Stimulated activated CD4-positive, alpha-beta T cell treated with anti-CD3 and anti-CD28 coated beads, Interleukin-4, amount 100 ng/mL, for 1 hour (primary cell): Measurements from ENCODE around the gene FOXO6.
"Not testable (repeated sequence)": the region's sequence is repeated elsewhere in the genome, so short reads cannot be mapped to it uniquely, and the experiment has no call there.

Experiments used
- DNase-seq: peaks from one replicate; pipeline ENCODE4 v3.0.0-alpha.2; 2020

Gene FOXO6

DNA sequence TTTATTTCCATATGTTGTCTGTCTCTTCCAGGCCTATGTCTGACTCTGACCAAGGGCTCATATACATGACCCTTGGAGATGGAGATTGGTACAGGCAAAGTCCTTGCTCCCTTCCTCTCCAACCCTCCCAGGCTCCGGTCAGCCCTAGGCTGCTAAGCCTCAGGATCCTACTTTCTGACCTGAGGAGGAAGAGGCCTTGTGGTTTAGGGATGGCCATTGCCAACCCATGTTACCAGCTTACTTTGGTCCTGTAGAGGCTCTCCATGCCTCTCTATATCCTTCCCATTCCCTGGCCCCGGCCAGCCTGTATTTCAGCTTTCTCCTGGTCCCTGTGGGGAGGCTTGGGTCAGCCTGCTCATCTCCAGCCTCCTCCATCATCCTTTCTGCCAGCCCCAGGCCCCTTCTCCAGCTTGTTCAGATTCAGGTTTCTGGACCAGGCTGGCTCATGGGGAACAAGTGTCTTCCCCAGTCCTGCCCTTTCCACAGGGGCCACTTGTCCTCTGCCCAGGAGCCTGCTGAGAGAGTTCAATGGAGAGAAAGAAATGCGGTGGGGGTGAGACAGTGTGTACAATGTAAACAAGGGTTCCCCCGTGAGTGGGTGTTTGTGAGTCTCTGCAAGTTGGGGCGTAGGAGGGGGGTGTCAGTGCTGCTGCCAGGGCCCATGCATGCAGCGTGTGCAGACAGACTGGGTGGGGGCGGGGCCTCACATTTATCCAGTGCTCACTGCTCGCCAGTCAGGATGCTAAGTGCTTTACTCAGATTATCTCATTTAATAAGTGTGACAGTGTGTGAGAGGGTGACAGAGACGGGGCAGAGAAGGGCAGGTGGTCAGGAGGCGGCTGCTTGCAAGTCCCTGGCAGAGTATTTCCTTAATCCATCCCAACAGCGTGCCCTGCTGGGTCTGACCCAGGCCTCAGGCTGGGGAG lies 31.3 kb upstream of the FOXO6 start:
- no peak for DNase-seq

DNA sequence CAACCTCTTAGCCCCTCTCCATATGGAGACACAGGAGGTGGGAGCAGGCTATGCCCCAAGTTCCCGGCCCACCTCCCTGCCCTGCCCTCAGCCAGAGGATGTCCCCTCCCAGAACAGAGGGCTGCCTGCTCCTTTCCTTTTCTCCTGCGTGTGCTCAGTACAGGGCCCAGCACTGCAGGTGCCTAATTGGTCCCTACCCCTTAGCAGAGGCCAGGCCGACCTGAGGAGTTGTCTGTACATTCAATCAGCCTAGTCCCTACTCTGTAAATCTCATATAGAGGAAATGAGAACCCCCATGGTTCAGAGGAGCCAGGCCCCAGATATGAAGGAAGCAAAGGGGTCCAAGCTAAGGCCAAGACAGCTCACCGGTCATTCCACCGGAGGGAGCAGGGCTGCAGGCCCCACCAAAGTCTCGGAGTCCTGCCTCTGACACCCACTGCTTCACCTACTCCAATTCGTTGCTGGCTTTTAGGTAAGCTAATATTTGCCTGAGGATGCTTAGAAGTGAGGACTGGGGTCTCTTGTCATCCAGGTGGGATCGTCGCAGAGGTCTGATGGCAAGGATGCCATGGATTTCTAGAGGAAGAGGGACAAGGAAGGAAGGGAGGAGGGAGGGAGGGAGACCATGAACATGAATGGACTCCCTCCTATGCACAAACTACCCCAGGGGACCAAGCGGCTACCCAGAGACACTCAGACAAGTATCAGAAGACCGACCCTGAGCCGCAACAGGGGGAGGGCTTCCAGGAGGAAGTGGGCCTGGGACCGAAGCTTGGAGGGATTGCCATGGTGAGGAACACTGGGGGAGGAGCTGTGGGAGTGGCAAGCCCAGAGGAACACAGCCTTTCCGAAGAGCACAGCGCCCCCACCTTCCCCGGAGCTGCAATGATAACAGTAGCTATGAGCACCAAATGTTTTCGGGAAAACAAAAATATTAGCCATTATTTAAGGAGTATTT lies 30.4 kb upstream of the FOXO6 start:
- no peak for DNase-seq

DNA sequence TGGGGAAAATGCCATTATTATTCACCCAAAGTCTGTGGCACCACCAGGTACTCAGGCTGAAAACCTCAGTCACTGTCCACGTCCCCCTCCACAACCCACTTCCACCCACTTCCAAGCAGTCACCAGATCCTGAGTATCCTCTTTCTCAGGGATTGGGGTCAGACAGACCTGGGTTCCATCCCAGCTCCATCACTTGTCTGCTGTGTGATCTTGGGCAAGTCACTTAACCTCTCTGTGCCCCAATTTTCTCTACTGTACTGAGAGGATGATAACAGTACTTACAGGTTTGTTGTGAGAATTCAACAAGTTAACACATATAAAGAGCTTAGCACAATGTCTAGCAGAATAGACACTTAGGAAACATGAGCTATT lies 29.7 kb upstream of the FOXO6 start:
- no peak for DNase-seq

DNA sequence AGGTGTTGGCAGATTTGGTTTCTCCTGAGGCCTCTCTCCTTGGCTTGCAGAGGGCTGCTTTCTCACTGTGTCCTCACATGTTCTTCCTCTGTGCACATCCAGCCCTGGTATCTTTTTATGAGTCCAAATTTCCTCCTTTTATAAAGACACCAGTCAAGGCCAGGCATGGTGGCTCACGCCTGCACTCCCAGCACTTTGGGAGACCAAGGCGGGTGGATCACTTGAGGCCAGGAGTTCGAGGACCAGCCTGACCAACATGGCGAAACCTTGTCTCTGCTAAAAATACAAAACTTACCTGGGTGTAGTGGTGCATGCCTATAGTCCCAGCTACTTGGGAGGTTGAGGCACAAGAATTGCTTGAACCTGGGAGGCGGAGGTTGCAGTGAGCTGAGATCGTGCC lies 29.1 kb upstream of the FOXO6 start:
- DNase-seq = not testable (repeated sequence)

DNA sequence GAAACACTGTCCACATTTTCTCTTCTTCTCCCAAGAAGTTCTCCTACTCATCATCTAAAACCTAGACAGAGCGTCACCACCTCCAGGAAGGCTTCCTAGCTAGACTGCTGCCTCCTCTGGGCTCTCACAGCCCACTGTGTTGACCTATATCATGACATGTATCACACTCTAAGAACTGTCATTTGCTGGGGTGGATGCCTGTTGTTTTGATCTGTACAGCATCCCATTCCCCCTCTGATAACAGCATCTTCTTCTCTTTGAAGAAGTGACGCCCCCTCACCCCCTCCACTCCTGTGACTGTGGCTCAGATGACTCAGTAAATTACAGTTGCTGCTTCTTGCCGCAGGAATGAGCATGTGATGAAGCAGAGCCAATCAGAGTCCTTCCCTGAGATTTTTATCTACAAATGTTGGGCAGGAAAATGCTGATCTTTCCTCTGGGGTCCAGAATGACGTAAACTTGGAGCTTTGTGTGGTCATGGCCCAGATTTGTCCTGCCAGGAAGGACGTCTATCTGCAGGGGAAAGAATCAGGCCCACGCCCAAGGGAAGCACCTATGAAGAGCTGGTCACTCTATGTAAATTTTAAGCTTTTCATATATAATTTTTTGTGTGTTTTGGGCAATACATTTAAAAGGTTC lies 28.0 kb upstream of the FOXO6 start:
- peak; percentile 18 for DNase-seq

DNA sequence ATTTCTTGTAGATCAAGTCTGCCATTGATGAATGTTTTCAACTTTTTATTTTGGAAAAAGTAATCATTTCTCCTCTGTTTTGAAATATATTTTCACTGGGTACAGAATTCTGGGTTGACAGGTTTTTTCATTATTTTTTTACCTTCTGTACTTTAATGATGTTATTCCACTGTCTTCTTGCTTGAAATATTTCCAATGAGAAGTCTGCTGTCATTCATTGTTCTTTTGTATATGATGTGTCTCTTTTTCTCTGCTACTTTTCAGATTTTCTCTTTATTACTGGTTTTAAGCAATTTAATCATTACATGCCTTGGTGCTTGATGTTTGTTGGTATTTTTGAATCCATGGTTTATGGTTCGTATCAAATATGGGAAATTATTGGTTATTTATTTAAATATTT lies 22.4 kb upstream of the FOXO6 start:
- no peak for DNase-seq

DNA sequence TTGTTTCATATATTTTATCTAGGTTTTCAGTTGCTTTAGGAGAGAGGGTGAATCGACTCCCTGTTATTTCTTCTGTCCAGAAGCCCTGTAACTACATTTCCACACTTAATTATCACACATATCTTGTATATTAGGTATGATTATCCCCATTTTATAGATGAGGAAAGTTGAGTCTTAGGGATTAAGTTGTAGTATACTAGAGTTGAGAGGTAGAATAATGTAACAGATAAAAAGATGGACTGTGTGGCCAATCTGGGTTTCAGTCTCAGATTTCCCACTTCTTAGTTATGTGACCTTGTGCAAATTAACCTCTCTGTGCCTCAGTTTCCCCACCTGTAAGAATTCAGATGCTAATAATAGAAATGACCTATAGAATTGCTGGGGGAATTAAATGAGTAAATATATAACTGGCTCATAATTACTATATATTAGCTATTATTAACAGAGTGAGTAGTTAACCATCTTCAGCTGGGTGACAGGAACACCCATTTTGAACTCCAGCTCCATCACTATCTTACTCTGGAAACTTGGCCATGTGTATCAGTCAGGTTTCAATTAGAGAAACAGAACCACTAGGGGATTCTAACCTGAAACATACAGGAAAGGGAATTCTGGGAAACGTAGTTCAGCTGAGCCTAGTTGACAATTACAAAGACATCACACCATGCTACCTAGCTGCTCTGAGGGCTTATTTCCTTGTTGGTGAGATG lies 20.4 kb upstream of the FOXO6 start:
- DNase-seq = no peak

DNA sequence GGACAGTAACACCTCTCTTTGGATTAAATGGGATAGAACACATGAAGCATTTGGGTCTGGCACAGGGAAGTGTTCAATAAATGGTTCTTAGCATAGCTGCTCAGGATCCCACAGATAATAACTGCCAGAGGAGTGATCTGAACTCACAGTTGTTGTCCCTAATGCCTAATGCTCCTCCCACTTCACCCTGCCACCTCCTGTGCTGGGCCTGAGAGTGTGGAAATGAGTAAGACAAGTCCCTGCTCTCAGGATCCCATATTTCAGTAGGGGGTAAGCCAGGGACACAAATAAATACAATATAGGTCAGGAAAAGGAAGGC lies 19.9 kb upstream of the FOXO6 start:
- no peak for DNase-seq

DNA sequence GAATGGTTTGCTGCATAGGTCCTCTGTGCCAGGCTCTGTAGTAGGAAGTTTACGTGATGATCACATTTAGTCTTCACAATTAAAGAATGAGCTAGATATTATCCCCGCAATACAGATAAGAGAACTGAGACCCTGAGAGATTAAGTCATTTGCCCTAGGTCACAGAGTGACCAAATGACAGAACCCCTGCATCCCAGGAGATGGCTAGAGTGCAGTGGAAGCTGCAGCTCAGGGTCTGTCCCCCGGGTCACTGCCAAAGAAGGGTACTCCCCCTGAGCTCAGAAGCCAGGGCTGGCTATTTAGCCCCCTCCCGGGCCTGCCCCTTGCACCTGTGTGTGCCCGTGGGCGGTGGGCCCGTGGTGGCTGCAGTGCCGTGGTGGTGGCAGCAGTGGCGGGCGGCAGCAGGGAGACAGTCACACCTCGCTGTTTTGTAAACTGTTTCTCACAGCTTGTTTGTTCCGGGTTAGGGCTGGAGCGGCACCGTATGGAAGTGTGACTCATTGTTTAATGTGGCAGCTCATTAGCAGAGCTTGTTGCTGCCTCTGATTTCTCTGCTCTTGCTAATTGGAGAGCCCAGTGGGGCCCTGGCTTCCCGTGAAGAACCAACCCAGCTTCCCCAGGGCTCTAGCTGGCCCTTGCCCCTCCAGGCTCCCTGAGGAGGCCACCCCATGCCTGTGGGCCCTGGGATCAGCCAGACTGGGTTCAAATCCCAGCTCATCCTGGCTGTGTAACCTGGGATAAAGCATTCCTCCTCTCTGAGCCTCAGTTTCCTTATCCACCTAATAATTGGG lies 19.3 kb upstream of the FOXO6 start:
- no peak for DNase-seq

DNA sequence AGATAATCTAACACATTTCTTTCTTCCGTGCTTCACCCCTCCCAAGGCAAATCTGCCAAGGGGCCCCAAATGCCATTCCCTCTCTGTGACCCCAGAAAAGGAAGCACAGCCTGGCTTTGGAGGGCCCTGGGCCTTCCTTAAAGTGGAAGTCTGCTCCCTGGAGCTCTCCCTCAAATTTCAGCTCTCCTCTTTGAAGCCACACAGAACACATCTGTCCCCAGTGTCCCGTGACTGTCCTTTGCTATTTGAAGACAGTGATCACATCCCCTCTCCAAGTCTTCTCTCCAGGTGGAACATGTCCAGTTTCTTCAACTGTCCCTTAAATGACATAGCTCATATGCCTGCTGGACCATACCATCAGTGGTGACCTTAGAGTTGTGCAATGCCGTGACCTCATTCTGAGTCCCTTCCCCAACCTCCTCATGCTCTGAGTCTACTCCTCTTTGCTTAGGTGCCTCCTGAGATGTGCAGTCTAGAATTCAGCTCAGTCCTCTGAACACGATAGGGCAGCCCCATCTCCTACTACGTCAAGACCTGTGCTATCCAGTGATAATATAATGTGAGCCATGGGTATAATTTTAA lies 18.4 kb upstream of the FOXO6 start:
- no peak for DNase-seq

DNA sequence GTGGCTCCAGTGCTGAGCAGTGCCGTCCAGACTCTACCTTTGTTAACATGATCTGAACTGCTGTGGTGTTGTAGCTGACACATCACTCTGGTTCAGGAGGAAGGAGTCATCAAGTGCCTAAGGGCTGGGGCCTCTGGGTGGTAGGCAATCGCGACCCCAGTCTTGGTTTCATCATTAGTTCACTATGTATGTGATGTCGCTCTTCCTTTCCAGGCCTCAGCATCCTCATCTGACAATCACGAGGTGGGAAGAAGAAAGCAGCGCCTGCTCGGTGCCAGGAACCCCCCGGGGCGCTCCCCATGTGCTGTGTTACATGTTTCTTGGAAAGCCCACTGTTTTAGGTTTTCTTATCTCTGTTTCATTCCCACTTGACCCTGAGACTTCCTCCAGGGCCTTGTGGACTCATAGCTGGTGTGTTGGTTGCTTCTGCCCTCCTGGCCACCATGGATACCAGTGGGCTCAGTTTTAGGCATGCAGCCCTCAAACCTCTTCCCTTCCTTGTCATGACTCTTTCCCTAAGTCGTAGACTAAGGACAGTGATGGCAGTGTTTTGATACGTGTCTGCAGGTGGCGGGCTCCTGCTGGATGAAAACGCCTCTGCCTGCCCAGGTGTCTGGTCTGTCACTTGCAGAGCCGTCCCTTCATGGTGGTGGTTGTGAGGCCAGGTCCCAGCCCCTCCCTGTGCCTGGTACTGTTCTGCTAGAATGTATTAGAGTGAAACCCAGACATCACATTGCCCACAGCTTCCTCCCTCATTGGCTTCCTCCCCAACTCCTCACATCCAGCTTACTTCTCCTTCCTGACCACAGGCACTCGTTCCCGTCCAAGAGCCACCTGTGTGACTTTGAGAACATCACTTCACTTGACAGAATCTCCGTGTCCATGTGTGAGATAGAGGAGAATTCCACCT lies 17.2 kb upstream of the FOXO6 start:
- no peak for DNase-seq

DNA sequence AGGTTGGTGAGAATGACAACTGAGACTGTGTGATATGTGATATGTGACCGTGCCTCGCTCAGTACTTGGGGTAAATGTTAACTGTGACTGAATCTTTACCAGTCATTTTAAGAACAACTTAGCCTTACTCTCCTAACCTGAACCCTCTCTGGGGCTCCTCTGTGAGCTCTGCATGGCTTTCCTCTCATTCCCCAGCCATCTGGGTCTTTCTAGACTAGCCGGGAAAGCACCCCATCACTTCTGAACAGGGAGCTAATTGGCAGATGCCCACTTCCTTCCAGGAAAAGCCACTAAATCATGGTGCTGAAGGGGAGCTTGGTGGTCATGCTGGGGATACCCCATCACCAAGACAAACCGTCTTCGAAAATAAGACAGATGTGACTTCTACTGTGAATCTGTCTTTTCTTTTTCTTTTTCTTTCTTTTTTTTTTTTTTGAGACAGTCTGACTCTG lies 16.5 kb upstream of the FOXO6 start:
- DNase-seq = no peak

DNA sequence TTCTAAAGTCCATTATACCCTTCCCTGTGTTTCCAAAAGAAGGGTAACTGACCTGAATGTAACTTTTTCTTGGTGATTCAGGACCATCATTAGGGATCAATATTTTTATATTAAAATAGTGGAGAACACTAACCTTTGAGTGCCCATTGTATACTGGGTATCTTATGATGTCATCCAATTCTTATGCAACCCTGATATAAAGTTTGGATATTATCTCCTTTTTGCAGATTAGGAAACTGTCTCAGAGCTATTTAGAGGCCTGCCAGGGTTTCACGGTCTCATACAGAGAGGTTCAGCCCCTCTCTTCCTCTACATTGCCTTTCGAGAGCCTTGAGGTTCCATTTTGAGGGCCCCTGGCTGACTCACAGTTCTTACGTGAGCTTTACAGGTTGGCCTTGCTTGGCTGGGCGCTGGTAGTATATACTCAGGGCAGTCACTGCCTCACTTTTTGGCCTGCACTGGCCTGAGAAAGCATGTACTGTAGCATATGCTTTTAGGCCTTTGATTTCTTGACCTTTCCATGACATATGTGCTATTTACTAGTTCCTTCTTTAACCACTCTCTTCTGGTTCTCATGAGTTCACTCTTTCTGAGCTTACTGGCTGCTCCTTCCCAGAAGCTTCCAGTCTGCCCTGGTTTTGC lies 15.7 kb upstream of the FOXO6 start:
- no peak for DNase-seq

DNA sequence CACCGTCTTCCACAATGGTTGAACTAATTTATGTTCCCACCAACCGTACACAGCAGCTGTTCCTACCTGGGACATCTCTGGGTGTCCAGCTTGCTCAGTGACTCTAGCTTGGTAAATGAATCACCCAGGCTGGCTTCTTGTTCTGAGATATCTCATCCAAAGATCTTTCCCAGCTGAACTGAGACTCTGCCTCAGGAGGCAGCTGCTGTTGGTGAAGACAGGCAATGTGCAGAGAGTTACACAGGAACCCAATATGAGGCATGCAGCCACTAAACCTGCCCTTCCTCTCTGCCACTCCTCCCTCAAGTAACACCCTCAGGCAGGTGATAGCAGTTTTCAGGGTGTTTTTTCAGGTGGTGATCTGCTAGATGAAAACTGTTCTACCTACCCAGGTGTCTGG lies 14.0 kb upstream of the FOXO6 start:
- DNase-seq = no peak

DNA sequence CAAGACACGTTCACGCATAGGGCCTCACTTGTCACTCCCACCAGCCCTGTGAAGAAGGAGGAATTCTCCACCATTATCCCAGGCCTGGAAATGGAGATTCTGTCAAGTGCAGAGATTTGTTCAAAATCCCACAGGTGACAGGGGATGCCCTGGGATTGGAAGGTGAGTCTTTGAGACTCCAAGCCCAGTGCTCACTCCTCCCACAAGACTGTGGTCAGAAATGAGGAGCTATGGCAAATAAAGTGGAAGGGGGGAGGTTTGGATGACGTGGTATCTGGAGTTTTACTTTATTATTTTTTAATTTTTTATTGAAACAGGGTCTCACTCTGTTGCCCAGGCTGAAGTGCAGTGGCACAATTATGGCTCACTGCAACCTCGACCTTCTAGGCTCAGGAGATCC lies 12.8 kb upstream of the FOXO6 start:
- no peak for DNase-seq

DNA sequence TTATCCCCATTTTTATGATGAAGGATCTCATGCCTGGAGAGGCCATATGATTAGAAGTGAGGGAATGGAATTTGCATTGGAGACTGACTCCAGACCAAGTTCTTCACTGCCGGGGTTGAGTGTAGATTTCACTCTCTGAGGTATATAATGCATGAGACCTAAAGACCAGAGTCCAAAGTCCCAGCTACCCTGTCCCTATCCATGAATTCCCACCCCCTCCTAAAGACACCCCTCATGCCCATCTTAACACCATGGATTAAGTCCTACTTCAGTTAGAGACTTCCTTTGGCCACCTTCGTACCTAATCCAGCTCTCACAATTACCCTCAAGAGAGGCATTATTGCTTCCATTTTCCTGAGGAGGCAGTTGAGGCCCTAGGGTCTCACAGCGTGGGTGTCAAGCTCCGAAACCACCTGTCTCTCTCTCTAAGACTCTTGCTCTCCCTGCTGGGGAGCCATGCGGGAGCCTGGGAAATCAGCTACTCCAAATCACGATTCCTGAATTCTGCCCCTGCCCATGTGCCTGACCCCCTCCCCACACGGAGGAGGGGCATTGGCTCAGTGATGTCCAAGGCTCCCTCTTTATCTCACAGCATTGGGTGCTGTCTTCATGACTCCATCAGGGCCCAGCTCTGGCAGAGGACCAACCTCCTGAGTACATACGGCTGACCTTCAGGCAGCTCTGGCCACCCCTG lies 11.7 kb upstream of the FOXO6 start:
- DNase-seq = no peak

DNA sequence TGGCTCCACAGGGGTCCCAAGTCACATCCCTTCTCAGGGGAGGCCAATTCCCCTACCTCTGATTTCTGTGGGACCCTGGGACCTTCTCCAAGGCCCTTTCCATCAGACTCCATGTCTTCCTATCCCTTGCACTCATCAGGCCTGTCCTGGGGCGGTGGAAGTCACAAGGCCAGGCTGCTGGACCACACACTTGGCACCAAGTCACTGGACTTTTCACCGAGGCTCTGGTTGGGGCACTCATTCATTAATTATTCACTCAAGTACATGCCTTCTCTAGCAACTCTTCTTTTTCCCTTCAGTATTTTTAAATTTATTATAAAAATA lies 11.2 kb upstream of the FOXO6 start:
- DNase-seq = no peak

DNA sequence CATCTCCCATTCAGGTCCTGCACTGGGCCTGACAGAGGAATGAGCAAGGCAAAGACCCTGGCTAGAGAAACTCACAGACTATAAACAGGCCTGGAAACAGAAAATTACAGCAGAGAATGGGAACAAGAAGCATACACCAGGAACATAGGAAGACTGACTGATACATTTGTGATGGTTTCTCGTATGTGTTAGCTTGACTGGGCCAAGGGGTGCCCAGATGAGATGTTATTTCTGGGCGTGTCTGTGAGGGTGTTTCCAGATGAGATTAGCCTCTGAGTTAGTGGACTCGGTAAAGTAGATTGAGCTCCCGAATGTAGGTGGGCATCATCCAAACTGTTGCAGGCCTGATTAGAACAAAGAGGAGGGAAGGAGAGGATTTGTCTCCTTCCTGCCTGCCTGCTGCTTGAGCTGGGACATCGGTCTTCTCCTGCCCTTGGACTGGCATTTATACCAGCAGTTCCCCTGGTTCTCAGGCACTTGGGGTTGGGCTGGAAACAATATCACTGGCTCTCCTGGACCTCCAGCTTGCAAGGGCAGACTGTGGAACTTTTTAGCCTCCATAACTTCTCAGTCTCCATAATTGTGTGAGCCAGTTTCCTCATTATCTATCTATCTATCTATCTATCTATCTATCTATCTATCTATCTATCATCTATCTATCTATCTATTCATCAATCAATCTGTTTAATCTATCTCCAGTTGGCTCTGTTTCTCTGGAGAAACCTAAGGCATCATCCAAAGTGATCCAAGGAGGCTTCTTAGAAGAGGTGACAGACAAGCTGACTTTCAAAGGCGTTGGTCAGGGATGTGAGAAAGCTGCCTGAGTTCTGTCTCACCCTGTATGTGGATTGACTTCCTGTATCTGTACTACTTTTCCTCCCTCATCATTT lies 9.7 kb upstream of the FOXO6 start:
- DNase-seq = no peak
